ENCODE data around the gene EXOC6. TPM values are rescaled to one million over a fixed set of nuclear protein-coding genes. Genes with fewer than 3 reads are reported as not detected.

The EXOC6 gene
- total and polyA plus RNA-seq, 2 of the 13 experiments (the other 11 are each of a cell fraction or from before 2014, with no cell fraction given) = 22.2 to 29.2 TPM

DNA sequence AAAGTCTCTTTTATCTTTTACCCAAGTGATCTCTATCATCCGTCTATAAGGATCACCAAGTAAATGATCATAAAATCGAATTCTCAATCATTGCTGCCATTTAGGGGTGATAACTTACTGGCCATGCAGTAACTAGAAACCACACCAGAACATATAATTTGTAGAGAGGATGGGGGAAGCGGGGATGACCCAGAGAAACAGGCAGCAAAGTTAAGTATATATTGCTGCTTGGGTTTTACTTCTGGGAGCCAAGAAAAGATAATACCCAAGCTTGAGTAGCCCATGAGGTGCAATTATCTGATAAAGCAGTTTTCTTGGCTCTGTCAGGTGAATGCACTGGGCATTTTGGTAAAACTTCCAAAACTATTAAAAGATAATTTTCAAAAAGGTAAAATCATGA, 18.9 kb downstream of the EXOC6 start:
- Histone ChIP-seq H3K4me3 (replicated peaks in 1 of 3; ENCODE audit: insufficient read depth in 1 of 3, low read depth in 2 of 3, low read length in 3 of 3) (no peak overlapping the region), H3K79me2 (ENCODE audit: insufficient read depth, low read length) (peaks cover 23% of the 10 kb centered on the region), H3K9me3 (ENCODE audit: low read length) (no peaks in the 10 kb centered on the region), H3K9ac (ENCODE audit: insufficient read depth, low read depth, low read length) (no peak overlapping the region), H3K36me3 (replicated peaks in 1 of 2; ENCODE audit: control insufficient read depth in 1 of 2, insufficient read depth in 2 of 2, low read length in 2 of 2) (no peaks in the 10 kb centered on the region), H3K4me2 (ENCODE audit: low read depth, low read length) (no peak overlapping the region), H3K27ac (ENCODE audit: extremely low read length, insufficient read depth, low read length) (no peak overlapping the region), H3K27me3 (ENCODE audit: control insufficient read depth in 1 of 2, insufficient read depth in 2 of 2, low read length in 2 of 2) (no peaks in the 10 kb centered on the region), H4K20me1 (ENCODE audit: insufficient read depth, low read length) (no peaks in the 10 kb centered on the region), H3K4me1 (ENCODE audit: insufficient read depth, low read length) (peaks cover 2% of the 10 kb centered on the region; the same call in 1 of the 2 replicates), H2AFZ (ENCODE audit: low read length) (no peak overlapping the region)
- TF ChIP-seq, protein P1, sequence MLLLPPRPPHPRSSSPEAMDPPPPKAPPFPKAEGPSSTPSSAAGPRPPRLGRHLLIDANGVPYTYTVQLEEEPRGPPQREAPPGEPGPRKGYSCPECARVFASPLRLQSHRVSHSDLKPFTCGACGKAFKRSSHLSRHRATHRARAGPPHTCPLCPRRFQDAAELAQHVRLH (CRISPR knock-in tag; IDR thresholded peaks at IDR 0.05; ENCODE audit: borderline replicate concordance, low read depth) = no peak
- TF ChIP-seq ZNF577 (CRISPR knock-in tag; IDR thresholded peaks at IDR 0.05; ENCODE audit: borderline replicate concordance, low read depth) (no peak), GZF1 (CRISPR knock-in tag; IDR thresholded peaks at IDR 0.05) (no peak), MTF2 (CRISPR knock-in tag; IDR thresholded peaks at IDR 0.05; ENCODE audit: borderline replicate concordance) (no peak), KDM6A (CRISPR knock-in tag; IDR thresholded peaks at IDR 0.05; ENCODE audit: low read depth) (no peak), BCL6 (CRISPR knock-in tag; IDR thresholded peaks at IDR 0.05) (no peak), ZNF251 (CRISPR knock-in tag; IDR thresholded peaks at IDR 0.05) (no peak), ZNF326 (CRISPR knock-in tag; IDR thresholded peaks at IDR 0.05; ENCODE audit: borderline replicate concordance) (no peak), ZBTB7B (CRISPR knock-in tag; IDR thresholded peaks at IDR 0.05) (no peak), ARID2 (CRISPR knock-in tag; IDR thresholded peaks at IDR 0.05; ENCODE audit: borderline replicate concordance) (no peak), CAMTA2 (CRISPR knock-in tag; IDR thresholded peaks at IDR 0.05; ENCODE audit: borderline replicate concordance) (no peak)
- TF ChIP-seq, protein P2, sequence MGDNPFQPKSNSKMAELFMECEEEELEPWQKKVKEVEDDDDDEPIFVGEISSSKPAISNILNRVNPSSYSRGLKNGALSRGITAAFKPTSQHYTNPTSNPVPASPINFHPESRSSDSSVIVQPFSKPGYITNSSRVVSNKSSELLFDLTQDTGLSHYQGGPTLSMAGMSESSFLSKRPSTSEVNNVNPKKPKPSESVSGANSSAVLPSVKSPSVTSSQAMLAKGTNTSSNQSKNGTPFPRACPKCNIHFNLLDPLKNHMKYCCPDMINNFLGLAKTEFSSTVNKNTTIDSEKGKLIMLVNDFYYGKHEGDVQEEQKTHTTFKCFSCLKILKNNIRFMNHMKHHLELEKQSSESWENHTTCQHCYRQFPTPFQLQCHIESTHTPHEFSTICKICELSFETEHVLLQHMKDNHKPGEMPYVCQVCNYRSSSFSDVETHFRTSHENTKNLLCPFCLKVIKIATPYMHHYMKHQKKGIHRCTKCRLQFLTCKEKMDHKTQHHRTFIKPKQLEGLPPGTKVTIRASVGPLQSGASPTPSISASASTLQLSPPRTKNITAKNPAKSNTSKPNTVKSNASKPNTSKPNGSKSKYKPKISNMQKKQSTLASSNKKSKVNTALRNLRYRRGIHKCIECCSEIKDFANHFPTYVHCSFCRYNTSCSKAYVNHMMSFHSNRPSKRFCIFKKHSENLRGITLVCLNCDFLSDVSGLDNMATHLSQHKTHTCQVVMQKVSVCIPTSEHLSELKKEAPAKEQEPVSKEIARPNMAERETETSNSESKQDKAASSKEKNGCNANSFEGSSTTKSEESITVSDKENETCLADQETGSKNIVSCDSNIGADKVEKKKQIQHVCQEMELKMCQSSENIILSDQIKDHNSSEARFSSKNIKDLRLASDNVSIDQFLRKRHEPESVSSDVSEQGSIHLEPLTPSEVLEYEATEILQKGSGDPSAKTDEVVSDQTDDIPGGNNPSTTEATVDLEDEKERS (CRISPR knock-in tag; IDR thresholded peaks at IDR 0.05) = no peak
- TF ChIP-seq, protein P3, sequence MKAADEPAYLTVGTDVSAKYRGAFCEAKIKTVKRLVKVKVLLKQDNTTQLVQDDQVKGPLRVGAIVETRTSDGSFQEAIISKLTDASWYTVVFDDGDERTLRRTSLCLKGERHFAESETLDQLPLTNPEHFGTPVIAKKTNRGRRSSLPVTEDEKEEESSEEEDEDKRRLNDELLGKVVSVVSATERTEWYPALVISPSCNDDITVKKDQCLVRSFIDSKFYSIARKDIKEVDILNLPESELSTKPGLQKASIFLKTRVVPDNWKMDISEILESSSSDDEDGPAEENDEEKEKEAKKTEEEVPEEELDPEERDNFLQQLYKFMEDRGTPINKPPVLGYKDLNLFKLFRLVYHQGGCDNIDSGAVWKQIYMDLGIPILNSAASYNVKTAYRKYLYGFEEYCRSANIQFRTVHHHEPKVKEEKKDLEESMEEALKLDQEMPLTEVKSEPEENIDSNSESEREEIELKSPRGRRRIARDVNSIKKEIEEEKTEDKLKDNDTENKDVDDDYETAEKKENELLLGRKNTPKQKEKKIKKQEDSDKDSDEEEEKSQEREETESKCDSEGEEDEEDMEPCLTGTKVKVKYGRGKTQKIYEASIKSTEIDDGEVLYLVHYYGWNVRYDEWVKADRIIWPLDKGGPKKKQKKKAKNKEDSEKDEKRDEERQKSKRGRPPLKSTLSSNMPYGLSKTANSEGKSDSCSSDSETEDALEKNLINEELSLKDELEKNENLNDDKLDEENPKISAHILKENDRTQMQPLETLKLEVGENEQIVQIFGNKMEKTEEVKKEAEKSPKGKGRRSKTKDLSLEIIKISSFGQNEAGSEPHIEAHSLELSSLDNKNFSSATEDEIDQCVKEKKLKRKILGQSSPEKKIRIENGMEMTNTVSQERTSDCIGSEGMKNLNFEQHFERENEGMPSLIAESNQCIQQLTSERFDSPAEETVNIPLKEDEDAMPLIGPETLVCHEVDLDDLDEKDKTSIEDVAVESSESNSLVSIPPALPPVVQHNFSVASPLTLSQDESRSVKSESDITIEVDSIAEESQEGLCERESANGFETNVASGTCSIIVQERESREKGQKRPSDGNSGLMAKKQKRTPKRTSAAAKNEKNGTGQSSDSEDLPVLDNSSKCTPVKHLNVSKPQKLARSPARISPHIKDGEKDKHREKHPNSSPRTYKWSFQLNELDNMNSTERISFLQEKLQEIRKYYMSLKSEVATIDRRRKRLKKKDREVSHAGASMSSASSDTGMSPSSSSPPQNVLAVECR (CRISPR knock-in tag; IDR thresholded peaks at IDR 0.05; ENCODE audit: borderline replicate concordance) = no peak
- TF ChIP-seq, protein P4, sequence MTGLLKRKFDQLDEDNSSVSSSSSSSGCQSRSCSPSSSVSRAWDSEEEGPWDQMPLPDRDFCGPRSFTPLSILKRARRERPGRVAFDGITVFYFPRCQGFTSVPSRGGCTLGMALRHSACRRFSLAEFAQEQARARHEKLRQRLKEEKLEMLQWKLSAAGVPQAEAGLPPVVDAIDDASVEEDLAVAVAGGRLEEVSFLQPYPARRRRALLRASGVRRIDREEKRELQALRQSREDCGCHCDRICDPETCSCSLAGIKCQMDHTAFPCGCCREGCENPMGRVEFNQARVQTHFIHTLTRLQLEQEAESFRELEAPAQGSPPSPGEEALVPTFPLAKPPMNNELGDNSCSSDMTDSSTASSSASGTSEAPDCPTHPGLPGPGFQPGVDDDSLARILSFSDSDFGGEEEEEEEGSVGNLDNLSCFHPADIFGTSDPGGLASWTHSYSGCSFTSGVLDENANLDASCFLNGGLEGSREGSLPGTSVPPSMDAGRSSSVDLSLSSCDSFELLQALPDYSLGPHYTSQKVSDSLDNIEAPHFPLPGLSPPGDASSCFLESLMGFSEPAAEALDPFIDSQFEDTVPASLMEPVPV (CRISPR knock-in tag; IDR thresholded peaks at IDR 0.05) = no peak
- TF ChIP-seq, protein P5, sequence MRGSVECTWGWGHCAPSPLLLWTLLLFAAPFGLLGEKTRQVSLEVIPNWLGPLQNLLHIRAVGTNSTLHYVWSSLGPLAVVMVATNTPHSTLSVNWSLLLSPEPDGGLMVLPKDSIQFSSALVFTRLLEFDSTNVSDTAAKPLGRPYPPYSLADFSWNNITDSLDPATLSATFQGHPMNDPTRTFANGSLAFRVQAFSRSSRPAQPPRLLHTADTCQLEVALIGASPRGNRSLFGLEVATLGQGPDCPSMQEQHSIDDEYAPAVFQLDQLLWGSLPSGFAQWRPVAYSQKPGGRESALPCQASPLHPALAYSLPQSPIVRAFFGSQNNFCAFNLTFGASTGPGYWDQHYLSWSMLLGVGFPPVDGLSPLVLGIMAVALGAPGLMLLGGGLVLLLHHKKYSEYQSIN (CRISPR knock-in tag; IDR thresholded peaks at IDR 0.05; ENCODE audit: borderline replicate concordance) = no peak
- 89% methylated on average over 3 of the region's 3 CpGs for WGBS (ENCODE audit: low lambda C conversion rate)
- ChIA-PET CTCF (ENCODE audit: low intra/inter-chr PET ratio, low total read pairs) (no interaction called here), POLR2A (no interaction called here)
- in situ Hi-C loops (cut with HindIII; ENCODE audit: extremely low pct_ligation_motif_present, low pct_unique_long_range_greater_than_20kb) (no loop called here), intact Hi-C loops (cut with micrococcal nuclease; ENCODE audit: unreplicated experiment) (no loop called here)
- FAIRE-seq (no peak), DNase-seq (ENCODE audit: low spot score) (no peak), ATAC-seq (no peak)
- no TSS peak for BruUV-seq (replicated peaks)
